Activated CD4-positive, alpha-beta T cell treated with anti-CD3 and anti-CD28 coated beads, Interleukin-2, amount 50 U/mL, for 24 hours (primary cell): ENCODE measurements around the gene GPATCH4.
A peak's percentile ranks its signal among the peaks of the same experiment; 100 is the strongest.
"Not testable (repeated sequence)": the region's sequence is repeated elsewhere in the genome, so short reads cannot be mapped to it uniquely, and the experiment has no call there.

ENCODE experiments used
- DNase-seq, 2 donors: peaks; one replicate each; pipeline ENCODE4 v3.0.0-alpha.2; 2020; ENCODE audit warnings: low read depth in 1 of 2, low spot score in 1 of 2

GPATCH4 gene

GRCh38 chr1:156627313-156627880 lies 26.1 kb upstream of the GPATCH4 start:
- no peak for DNase-seq

DNA sequence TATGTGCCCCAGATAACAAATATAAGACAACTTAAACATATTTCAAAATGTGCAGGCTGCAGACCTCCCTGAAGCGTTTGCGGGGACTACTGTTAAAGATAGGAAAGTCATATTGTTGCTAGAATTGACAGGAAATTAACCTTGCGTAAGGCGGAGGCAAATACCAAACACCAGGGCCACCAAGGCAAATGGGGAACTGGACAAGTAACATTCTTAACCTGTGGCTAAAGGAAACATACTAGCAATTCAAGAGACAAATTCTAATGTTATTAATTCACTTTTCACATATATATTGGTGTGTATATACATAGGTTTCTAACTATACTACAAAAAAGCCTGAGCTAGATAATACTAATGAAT lies 24.8 kb upstream of the GPATCH4 start:
- no peak for DNase-seq

- DNase-seq = peak; percentile 36 to 49
These were observed 24.3 kb upstream of the GPATCH4 start for GRCh38 chr1:156625436-156626078.

- no peak for DNase-seq
These were observed 23.6 kb upstream of the GPATCH4 start for GRCh38 chr1:156624814-156625435.

GRCh38 chr1:156623946-156624813 lies 22.9 kb upstream of the GPATCH4 start:
- DNase-seq = no peak

- DNase-seq = no peak
These were observed 21.5 kb upstream of the GPATCH4 start for GRCh38 chr1:156622581-156623297.

DNA sequence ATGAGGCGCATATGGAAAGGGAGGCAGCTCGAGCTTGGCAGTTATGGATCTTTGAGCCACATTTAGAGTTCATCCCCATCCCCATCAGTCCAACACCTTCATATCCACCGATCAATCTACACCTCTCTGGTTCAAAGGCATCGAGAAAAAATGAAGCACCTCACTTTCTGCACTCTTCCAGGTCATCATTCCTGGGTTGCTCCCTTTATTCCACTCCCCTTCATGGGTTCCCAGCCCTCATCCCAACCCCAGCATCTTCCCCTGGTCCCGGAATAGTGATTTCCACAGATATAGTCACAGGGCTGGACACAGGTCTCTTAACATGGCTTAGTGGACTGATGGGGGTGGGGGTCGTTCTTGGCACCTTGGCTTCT lies 18.3 kb upstream of the GPATCH4 start:
- no peak for DNase-seq

- no peak for DNase-seq
These were observed 17.7 kb upstream of the GPATCH4 start, which contains the start of gene HAPLN2 for GRCh38 chr1:156618853-156619581. Gene HAPLN2 (plus strand): TSS chr1:156619415. CDS start chr1:156623491, 4,076 bp downstream.

GRCh38 chr1:156616463-156616862 lies 15.2 kb upstream of the GPATCH4 start:
- DNase-seq = no peak

GRCh38 chr1:156615946-156616345 lies 14.7 kb upstream of the GPATCH4 start:
- no peak for DNase-seq

GRCh38 chr1:156612666-156613065 lies 11.4 kb upstream of the GPATCH4 start:
- DNase-seq = no peak

GRCh38 chr1:156610072-156610471 lies 8.8 kb upstream of the GPATCH4 start:
- DNase-seq = not testable (repeated sequence)

GRCh38 chr1:156608981-156609380 lies 7.7 kb upstream of the GPATCH4 start:
- DNase-seq = no peak

- peak in 1 of 2 donors; percentile 59 for DNase-seq
These were observed 6.9 kb upstream of the GPATCH4 start for GRCh38 chr1:156608036-156608674.

DNA sequence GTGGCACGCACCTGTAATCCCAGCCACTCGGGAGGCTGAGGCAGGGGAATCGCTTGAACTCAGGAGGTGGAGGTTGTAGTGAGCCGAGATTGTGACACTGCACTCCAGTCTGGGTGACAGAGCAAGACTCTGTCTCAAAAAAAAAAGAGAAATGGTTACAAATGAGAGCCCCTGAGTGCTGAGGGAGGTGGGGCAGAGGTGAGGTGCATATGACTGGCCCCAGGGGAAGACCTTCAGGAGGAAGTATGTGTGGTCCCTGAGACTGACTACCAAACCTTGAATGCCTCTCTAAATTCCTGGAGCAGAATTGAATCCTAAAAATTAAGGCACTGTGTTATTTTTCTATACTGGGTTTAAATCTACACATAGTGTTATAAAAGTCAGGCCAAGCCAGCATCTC lies 6.1 kb upstream of the GPATCH4 start:
- not testable (repeated sequence) for DNase-seq

- DNase-seq = no peak
These were observed 1.3 kb upstream of the GPATCH4 start for GRCh38 chr1:156602557-156602993.

- no peak for DNase-seq
These were observed 613 bp upstream of the GPATCH4 start for GRCh38 chr1:156601892-156602291.

DNA sequence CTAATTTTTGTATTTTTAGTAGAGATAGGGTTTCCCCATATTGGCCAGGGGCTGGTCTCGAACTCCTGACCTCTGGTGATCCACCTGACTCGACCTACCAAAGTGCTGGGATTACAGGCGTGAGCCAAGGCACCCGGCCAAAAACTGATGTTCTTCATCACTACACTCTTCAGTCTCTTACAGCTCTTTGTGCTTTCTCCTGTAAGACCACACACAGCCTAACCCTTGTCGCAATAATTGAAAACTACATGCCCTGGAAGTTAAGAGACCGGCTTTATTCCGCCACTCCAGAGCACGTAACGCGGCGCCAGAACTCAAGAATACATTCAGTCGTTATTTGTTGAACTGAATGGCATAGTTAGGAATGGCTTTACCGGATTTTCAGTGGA lies 552 bp downstream of the GPATCH4 start:
- DNase-seq = no peak

DNA sequence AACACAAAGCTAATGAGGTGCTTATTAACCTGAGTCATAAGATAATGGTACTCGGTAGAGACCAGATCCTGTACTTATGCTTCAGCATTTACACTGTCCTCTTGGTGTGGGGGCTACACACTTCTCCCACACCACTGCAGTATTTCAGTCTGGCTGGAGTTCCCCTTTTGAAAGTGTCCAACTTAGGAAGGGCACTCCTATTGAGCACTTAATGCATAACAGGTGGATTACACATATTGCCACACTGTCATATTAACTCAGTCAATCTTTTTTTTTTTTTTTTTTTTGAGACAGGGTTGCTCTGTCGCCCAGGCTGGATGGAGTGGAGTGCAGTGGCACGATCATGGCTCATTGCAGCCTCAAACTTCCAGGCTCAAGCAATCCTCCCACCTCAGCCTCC lies 1.5 kb downstream of the GPATCH4 start:
- no peak for DNase-seq
